ENCODE results near the gene RGS14.
"Not testable (repeated sequence)": the region's sequence is repeated elsewhere in the genome, so short reads cannot be mapped to it uniquely, and the experiment has no call there.

The RGS14 gene

DNA sequence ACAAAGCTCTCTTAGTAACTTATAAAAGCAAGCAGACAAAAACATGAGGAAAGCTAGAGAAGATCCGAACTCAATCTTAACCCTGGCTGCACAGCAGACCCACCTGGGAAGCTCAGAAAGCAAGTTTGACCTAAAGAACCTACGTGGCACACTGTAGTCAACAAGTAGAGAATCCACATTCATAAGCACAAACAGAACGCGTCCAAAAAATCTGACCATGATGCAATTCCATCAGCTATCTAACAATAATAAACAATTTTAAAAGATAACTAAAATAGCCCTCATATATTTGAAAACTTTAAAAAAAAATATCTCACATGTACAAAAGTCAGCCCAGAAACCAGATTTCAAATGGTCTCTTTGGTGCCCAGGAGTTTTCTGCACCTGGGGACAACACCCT is 10.9 kb upstream of the RGS14 start:
- DNase-seq (ENCODE audit: low spot score) = no peak

DNA sequence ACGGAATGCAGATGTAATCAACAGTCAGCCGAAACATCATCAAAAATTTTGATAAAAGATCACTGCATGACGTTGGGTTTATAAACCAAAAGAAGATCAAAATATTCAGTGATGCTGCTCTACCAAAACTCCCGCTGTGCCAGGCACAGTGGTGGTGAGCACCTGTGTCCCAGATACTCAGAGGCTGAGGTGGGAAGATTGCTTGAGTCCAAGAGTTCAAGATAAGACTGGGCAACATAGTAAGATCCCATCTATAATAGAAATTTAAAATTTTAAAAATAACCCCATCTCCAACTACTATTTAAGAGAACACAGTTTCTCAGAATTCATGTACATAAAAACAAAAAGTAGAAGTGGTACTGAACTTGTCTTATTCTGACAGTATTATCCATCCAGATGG is 10.0 kb upstream of the RGS14 start:
- DNase-seq (ENCODE audit: low spot score) = no peak

DNA sequence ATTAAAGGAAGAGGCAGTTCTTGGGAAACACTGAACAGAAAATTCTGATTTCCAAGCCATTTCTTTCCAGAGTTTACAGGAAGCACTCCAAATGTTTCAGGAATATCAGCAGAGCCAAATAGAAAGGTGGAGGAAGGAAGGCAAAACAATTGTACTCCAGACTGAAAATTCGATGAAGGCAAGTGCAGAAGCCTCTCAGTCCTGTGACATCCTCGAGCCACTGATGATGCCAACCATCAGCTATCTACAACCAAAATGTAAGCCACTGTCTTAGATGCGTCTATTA is 8.4 kb upstream of the RGS14 start:
- no peak for DNase-seq (ENCODE audit: low spot score)

GRCh38 chr5:177349762-177350161 is 8.0 kb upstream of the RGS14 start:
- no peak for DNase-seq (ENCODE audit: low spot score)

DNA sequence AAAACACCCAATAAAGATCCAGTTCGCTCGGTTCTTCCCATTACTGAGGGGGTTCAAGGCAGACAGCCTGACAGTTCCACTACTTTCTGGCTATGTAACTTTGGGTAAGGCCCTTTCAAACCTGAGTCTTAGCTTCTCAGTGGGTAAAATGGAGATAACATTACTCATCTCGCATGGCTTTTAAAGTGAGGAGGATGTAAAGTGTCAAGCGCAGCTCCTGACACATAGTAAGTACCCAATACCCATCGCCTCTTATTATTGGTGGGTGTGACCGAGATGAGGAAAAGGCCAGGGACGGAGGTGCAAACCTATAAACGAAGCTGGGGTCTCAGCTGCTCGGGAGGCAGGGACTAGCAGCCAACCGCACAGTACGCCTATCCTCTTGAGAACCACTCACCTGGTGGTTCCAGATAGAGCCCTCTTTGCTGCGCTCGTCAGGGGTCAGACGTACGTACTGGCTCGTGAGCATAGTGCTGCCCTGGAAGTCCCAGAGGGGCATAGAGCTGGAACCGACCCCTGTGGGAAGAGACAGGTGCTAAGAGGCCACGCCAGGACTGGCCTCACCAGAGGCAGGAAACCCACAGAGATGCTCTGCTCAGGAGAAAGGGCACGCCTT is 6.8 kb upstream of the RGS14 start:
- DNase-seq (ENCODE audit: low spot score) = no peak

GRCh38 chr5:177351392-177352329 is 6.1 kb upstream of the RGS14 start, which contains the start of gene LMAN2:
TSS of gene LMAN2 (minus strand) at chr5:177351668. CDS start at chr5:177351647, 21 bp downstream.
- peak; percentile 94 for DNase-seq (ENCODE audit: low spot score)

DNA sequence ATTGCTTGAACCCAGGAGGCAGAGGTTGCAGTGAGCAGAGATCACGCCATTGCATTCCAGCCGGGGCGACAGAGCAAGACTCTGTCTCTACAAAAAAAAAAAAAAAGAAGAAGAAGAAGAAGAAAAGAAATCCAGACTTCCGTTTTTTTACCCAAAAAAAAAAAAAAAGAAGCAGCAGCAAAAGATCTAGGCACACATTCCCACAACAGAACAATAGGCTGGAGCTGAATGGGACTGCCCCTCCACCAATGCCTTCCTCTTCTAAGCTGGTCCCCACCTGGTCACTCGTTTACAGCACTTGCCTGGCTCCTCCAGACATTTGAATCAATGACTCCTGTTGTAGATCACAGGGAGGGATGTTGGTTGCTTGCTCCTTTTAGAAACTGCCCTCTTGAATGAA is 4.6 kb upstream of the RGS14 start:
- DNase-seq (ENCODE audit: low spot score) = no peak

GRCh38 chr5:177354256-177354655 is 3.5 kb upstream of the RGS14 start:
- no peak for DNase-seq (ENCODE audit: low spot score)

DNA sequence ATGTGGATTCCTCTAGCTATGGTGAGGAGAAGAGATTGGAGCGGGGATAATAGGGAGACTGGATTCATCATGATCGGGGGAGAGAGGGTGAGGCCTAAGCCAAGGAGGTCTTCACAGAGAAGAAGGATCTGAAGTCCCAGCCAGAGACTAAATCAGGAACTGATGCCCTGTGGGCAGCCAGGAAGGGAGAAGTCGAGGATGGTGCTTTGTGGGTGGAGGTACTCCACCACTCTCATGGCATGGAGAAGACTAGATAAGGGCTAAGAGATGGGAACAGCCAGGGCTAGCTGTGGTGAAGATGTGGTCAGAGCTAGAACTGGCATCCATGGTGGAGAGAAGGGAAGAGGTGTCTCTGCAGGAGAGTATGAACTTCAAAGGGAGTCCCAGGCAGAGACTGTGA is 3.0 kb upstream of the RGS14 start:
- DNase-seq (ENCODE audit: low spot score) = no peak

- no peak for DNase-seq (ENCODE audit: low spot score)
Observed at GRCh38 chr5:177355162-177355867, 2.4 kb upstream of the RGS14 start.

DNA sequence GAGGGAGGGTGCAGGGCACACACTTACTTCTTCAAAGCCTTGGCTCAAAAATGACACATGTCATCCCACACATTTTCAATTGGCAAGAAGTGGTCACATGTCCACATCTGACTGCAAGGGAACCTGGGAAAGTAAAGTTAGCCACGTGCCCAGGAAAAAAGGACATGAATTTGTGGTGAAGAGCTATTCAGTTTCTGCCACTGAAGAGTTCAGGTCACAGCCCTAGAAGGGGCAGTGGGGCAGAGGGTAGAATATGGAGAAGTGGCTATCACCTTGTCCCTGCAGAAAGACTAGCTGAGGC is 1.9 kb upstream of the RGS14 start:
- no peak for DNase-seq (ENCODE audit: low spot score)

DNA sequence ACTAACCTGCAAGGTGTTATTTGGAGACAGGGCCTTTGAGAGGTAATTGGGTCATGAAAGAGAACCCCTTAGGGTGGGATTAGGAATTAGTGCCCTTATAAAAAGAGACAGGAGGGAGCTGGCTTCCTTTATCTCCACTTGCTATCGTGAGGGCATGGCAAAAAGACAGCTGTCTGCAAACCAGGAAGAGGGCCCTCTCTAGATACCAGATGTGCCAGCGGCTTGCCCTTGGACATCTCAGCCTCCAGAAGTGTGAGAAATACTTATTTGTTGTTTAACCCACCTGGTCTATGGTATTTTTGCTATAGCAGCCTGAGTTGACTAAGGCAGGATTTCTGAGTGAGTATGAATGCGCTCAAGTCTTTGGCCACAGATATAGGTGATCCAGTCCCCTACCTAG is 978 bp upstream of the RGS14 start:
- no peak for DNase-seq (ENCODE audit: low spot score)

GRCh38 chr5:177357146-177357458 is 622 bp upstream of the RGS14 start:
- DNase-seq (ENCODE audit: low spot score) = no peak

GRCh38 chr5:177358370-177358819 is 671 bp downstream of the RGS14 start:
- no peak for DNase-seq (ENCODE audit: low spot score)

DNA sequence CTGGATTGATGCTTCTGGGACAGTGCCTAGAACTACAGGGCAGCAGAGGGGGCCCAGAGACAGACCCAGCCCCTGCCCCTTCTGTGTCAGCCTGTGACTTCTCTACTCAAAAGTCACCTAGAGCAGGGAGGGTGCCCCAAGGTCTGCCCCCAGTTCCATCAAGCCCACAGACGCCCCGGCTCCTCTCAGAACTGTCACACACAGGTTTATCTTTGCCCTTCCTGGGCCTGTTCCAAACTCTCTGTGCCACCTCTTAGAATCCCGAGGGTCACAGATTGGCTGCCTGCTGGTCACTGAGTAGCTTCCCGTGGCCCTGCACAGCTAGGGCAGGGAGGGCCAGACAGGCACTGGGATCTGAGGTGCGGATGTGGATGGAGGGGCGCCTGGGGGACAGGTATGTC is 1.7 kb downstream of the RGS14 start:
- no peak for DNase-seq (ENCODE audit: low spot score)

DNA sequence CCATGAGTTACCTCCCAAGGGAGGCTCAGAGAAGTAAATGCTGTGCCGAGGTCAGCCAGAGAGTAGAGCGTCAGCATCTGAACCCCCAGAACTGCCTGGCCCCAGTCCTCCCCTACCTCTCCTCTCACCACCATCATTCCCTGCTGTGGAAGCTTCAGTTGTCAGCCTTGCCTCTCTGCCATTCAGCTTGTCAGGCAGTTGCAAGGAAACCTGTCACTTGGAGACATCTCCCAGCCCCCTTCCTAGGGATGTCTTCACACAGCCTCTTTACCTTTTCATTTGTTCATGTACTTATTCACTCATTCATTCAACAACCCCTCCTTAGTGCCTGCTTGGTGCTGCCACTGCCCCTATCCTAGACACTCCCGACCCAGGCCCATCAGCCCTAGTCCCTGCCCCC is 2.1 kb downstream of the RGS14 start:
- no peak for DNase-seq (ENCODE audit: low spot score)

DNA sequence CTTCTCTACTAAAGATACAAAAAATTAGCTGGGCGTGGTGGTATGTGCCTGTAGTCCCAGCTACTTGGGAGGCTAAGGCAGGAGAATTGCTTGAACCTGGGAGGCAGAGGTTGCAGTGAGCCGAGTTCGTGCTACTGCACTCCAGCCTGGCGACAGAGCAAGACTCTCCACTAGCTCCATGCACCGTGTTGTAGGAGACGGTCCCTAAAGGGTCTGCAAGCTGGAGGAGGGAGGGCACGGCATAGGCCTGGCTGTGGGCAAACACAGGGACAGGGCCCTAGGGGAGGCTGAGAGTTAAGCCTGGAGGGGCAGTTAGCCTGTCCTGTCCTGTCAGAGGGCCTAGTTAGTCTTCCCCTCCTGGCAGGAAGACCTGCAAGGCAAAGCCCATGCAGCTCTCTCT is 3.0 kb downstream of the RGS14 start:
- not testable (repeated sequence) for DNase-seq (ENCODE audit: low spot score)

DNA sequence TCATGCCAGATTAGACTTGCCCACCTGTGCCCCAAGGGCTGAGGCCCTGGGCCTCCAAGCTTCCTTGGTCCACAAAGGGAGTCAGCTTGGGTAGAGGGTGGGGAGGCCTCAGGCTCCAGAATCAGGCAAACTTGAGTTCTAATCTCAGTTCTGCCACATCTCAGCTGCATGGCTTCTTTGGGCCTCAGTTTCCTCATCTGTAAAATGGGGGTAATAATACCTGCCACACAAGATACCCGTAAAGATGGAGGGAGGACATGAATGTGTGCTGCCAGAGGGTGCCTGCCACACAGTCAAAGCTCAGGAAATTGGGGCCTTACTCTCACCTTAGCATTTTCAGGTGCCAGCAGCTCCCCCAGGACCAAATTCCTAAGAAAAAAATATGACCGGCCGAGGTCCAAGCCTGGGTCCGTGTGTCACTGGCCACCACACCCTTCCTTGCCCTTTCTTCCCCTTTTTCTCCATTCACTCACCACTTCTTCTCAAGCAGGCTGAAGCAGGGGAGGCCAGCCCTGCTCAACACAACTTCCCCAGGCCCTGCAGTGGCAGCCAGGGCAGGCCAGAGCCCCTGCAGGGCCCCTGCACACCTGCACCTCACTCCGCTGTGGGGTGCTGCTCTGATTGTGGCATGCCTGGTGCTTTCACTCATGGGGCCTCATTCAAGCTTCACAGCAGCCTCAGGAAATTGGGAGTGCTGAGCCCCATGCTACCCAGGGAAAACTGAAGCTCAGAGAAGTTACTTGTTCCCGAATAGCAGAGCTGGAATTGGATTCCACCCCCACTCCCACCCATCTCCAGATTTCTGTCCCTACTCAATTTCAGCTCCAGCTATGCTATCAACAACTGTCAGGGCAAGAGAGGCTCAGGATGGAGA is 3.9 kb downstream of the RGS14 start:
- no peak for DNase-seq (ENCODE audit: low spot score)

GRCh38 chr5:177362292-177362609 is 4.5 kb downstream of the RGS14 start:
- DNase-seq (ENCODE audit: low spot score) = no peak

DNA sequence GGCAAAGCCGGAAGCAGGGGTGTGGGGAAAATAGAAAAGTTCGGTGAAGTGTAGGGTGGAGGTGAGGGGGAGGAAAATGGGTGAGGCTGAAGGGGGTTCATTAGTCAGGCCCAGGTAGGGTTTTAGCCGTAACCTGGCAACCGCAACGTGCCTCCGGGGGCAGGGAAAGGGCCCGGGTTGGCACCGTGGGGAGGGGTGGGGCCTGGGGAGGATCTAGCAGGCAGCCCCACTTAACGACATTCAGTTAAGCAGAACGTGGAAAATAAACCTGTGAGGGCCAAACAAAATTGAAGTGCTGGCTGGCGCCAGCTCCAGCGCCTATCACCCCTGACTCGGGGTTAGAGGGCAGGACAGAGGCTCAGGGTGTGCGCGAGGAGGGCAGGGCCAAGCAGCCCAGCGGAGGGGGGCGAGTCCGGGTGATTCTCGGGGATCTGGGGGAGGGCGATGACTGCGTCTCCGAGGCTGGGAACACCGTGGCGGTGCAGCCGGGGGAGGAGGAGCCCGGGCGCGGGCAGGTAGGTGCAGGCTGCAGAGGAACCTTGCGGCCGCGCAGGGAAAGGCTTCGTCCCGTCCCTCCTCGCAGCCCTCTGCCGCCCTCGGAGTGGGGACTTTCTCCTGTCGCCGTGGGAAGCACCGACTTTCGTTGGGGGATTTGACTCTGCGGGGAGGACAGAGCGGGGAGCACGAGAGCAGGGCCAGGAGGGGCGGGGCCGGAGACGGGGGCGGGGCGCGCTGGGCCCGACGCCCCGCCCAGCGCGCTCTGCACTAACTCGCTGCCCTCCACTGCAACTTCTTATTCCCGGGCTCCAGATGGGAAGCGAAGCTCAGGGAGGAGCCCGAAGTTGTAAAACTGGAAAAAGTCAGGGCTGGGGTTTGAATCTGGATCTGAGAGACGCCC is 5.1 kb downstream of the RGS14 start:
- DNase-seq (ENCODE audit: low spot score) = peak; percentile 80

DNA sequence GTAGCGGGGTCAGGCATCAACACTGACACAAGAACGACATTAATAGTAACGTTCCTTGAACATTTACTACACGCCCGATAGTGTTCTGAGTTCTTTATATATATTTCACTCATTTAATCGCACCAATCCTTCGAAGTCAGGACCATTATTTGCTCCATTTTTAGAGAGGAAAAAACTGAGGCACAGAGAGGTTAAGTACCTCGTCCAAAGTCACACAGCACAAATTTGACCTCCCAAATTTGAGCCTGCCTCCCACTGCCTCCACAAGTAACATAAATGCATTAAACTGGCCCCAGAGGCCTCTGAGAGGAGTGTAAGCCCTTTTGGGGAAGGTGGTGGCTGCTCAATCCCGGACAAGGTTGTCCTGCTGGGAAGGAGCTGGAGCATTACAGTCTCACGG is 5.8 kb downstream of the RGS14 start:
- DNase-seq (ENCODE audit: low spot score) = no peak

Measured in CD4-positive, alpha-beta T cell treated with Interleukin-15 for 4 hours (primary cell).